Stimulated activated CD4-positive, alpha-beta T cell treated with anti-CD3 and anti-CD28 coated beads, Interleukin-12 subunit alpha, Interleukin-12 subunit beta, amount 100 ng/mL, for 4 hours (primary cell): Measurements from ENCODE around the gene MDFI.

Source experiments
- DNase-seq: peaks from one replicate; pipeline ENCODE4 v3.0.0-alpha.2; 2020

Gene MDFI

DNA sequence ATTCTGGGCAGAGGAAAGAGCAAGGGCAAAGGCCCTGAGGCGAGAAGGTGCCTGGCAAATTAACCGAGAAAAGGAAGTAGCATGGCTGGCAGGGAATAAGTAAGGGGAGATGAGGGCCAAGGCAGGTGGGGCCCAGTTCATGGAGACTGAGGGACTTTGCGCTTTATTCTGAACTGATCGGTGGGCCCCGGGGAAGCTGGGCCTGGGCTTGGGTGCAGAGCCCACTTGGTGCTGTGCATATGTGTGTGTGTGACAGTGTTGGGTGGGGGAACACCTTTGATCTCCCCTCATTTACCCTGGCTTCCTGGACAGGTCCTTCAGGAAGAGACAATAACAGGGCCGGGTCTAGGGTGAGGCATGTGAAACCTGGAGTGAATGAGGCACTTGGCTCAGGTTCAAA is 2.9 kb upstream of the MDFI start:
- DNase-seq = no peak

DNA sequence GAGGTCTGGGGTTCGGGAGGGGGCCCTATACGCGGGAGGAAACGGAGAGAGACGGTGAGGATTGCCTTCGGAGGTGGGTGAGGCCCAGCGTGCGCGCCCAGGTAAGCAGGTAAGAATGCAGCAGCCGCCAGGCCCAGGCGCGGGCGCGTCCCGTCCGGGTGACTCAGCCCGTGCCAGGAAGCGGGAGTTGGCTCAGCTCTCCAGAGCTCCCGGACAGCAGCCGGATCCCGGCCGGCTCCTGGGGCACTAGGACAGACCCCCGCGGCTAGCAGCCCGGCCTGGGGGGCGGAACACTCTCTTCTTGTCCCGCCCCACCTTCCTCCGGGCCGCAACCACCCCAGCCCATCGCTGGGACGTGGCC is 1.5 kb upstream of the MDFI start:
- no peak for DNase-seq

DNA sequence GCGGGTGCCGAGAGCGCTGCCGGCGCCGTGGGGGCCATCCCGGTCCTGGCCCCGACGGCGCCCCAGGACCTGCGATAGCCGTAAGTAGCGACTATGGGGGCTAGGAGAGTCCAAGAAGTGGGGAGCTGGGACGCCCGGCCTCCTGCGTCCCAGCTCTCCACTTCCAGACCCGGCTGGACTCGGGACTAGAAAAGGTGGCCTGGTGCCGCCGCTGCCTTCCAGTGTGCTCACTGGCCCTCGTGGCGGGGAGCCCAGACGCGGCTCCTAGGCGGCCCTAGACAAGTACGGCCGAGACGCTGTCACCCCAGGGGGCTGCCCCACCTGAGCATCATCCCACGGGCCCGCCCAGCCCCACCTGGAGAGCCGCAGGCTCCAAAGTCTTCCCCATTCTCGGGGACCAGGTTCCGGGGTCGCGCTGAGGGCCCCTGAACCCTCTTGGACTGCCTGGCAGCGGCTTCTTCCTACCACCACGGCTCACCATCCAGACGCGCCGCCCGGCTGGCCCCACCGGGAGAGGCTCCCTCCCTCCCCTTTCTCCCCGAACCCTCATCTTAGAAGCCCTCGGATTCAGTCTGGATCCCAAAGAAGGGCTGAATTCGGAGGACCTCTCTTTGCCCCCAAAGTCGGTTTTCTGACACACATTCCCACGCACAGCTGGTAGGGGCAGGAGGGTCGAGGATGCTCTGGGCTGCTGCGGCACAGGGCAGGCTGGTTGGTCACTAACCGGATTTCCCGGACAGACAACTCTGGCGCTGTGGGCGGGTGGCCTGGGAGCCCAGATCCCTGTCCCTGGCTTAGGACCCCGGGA is 870 bp upstream of the MDFI start:
- DNase-seq = no peak

DNA sequence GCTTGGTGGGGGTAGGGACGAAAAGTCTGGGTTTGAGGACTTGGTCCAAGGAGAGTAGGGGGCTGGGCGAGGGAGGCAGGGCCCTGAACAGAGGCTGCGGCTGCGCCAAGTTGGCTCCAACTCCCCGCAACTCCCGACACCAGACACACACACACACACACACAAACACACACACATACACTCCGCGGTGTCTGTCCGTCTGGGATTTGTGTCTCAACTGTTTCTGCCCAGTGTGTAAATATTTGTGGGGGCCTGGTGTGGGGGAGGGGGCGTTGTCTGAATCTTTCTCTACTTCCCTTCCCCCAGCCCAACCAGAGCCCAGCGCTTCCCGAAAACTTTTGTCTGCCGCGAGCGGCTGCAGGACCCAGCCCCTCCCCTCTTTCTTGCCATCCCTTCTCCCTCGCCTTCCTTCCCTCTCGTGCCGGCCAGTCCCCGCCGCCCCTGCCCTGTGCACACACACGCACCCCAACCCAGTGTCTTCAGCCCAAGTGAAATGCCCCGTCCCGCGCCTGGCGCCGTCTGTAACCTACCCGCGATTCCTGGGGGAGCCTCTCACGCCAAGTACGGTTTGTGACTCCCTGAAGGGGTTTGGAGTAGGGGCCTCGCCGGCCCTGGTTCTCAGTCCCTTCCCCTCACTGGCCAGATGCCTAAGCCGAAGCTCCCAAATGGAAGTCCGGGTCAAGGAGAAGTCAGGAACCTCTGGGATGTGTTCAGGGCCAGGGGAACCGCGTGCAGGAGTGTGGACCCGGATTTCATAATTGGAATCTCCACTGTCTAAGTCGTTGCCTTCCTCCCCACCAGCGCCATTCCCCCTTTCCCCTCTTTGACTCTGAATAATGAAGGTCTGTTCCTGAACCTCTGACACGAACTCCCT is 904 bp downstream of the MDFI start:
- no peak for DNase-seq

DNA sequence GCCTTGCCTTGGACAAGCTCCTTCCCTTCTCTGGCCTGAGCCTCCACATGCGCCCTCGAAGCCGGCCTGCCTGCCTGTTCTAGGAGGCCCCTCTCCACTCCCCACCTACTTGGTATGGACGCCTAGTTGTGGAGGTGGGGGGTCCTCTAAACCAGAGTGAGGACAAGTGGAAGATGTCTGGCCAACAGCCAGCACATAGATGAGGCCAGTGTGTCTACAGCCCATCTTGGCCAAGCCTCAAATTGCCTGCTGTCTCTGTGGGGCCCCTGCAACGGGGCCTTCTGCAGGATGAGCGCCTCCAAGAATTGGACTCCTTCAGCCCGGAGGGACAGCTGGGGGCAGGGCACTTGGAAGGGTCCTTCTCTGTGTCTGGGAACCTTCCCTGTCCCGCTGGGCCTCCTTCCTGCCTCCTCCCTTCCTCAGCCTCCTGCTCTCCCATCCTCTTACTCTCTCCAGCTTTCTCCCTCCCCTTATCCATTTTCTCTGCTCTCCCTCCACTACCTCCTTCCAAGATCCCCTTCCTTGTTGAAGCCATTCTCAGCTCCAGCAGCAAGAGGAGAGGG is 1.6 kb downstream of the MDFI start:
- no peak for DNase-seq

DNA sequence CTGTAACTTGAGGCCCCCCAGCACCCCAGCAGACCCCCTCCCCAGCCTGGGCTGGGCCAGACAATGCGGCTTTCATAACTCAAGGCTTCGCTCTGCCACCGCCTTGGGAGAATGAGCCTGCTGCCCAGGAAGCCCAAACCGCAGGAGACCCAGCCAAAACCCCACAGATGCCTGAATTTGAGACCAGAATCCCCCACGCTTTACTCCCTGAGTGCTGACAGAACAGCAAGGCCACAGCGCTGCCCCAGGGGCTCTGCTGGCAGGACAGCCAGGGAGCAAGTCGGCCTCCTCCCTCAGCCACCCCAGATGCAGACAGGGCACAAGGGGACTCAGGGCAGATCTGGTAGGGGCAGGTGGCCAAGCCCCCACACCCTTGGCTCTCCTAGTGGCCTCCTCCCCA is 2.2 kb downstream of the MDFI start:
- DNase-seq = no peak

DNA sequence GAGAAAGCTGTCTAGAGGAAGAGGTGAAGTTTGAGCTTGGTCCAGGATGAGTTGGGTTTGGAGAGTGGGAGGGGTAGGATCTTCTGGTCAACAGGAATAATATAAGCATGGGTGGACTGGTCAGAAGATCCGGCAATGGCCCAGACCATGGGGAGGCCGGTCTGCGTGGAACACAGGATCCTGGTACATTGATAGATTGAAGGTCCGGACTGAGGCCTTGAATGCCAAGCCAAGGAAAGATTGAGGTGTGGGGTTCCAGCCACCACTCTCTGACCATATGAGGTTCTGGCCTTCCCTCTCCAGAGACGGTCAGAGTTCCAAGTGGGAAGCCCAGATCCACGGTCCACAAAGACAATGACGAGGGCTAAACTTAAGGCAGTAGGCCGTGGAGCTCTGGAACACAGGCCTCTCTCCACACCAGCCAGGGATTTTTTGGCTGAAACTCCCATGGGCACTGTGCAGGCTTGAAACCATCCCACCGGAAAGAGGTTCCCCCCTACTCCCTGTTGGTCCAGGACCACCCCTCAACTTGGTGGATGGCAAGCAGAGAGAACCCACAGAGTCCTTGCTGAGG is 3.2 kb downstream of the MDFI start:
- no peak for DNase-seq

DNA sequence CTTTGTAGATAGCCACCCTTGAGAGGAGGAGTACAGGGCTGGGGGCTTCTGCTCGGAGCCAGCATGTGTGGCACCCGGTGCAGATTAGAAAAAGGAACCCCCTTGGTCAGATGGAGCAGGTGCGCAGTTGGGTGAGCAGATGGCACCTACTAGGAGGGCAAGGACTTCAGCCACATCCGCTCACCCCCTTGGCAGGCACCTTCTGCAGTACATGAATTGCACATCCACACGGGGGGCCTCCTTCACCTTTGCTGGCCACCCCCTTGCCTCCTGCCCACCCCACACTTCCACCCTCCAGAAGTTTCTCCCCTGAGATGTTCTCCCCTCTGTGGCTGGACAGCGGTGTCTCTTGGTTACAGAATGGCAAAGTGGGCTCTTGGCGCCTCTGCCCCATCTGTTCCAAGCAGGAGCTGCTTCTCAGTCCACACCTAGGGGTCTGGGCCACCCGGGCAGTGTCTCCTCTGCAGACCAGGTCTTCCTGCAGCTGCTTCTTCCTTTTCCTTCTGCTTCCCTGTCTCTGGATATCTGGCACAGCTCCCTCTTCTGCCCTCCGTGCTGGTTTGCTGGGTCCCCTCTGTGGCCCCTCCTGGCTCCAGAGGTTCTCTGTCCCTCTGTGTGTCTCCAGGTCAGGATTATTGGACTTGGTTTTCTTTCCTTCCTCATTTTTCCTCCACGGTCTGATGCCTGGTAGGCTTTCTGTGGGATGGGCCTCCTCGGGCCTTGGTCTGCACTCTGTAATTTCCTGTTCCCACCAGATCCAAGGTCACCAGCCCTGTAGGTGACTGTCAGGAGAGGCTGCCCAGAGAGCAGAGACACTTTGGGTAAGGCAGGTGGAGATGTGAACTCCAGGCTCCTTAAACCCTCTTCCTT is 4.1 kb downstream of the MDFI start:
- DNase-seq = no peak

DNA sequence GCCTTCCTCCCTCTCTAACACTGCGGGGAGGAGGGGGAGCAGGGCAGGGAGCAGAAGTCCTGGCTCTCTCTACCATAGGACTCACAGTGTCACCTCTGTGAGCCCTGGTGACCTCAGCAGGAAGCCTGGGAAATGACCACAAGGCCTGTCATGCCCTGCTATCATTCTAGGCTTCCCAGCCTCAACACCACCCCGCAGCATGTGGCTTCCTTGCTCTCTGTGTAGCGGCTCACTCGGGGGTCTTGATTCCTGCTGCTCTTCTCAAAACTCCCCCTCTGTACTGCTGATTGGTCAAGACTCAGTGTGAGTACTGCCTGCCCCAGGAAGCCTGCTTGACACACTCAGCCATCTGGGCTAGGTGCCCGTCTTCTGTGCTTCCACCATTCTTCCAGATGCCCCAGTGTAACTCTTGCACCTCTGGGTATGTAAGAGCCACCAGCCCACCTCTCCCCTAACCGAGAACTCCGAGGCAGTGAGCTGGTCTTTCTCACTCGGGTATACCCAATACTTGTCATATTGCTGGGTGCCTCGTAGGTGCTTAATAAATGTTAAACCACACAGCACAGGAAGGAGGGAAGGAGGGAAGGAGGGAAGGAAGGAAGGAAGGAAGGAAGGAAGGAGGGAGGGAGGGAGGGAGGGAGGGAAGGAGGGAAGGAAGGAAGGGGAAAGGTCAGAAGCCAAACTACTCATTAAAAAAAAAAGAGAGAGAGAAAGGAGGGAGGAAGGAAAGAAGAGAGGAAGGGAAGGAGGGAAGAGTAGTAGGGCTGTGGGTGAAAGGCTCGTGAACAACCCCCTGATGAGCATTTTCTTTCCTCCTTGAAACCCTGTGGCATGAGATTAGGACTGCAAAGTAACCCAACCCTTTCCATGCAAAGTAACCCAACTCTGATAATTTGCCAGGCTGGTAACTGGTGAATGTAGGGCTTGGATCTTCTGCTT is 5.0 kb downstream of the MDFI start:
- DNase-seq = no peak

DNA sequence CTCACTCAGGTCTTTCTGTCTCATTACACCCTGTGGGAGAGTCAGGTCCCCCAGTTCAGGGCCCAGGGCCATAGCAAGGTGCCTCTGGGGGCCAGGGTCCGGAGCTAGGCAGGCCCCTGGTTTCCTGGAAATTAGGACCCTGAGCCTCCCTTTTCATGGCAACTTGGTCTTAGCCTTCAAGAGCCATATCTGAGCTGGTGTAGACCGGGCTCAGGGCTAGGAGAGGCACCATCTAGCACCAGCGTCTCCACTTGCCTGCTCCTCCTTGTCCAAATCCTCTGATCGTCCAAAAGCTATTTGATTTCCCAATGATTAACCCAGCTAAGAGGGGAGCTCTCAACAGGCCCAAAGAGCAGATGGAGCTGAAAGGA is 5.6 kb downstream of the MDFI start:
- DNase-seq = no peak

DNA sequence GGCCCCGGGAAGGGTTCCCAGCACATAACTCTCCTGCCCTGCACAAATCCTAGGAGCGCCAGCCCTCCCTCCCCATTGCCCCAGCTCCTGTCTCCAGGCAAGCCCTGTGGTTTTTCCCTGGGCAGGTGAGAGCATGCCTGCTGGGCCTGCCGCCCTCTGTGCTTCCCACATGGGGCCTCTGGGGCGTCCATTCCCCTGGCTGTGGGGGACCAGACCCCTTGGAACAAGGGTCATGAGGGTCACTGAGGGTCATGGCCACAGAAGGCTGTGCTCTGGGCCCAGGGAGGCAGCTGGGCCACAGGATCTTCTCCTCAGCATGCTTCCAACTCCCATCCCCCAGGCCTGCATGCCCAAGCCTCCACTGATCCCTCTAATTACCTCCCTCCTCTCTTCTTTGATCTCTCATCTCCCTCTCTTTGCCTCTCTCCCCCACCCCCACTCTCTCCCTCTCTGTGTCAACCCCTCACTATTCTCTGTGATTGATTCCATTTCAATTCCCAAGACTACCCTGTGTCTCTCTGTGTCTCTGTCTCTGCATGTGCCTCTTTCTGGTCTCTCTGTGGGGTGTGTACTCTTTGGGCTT is 6.1 kb downstream of the MDFI start:
- DNase-seq = no peak

DNA sequence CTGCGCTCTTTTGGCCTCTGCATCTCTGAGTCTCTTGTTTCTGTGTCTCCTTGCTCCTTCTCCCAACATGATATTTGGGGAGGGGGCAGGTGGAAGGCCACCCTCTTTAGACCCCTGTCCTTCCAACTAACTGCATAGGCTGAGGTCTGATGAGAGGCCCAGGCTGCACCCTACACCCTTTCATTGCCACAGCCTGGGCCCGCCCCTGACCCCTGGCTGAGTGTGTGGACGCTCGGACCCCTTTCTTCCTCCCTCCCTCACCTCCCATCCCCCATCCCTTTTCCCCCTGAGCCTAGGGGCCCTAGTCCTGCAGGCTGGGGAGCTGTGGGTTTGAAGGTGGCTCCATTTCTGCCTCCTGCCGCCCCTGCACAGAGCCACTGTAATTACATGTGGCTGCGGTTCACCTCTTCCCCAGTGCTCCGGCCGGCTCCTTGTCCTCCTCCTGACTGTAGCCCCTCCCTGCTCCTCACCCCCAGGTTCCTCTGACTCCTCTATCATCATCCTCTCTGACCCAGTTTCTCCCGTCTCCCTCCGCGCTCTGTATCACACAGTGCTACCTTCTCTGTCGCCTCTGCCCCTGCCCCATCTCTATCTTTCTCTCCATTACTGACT is 6.8 kb downstream of the MDFI start:
- no peak for DNase-seq

DNA sequence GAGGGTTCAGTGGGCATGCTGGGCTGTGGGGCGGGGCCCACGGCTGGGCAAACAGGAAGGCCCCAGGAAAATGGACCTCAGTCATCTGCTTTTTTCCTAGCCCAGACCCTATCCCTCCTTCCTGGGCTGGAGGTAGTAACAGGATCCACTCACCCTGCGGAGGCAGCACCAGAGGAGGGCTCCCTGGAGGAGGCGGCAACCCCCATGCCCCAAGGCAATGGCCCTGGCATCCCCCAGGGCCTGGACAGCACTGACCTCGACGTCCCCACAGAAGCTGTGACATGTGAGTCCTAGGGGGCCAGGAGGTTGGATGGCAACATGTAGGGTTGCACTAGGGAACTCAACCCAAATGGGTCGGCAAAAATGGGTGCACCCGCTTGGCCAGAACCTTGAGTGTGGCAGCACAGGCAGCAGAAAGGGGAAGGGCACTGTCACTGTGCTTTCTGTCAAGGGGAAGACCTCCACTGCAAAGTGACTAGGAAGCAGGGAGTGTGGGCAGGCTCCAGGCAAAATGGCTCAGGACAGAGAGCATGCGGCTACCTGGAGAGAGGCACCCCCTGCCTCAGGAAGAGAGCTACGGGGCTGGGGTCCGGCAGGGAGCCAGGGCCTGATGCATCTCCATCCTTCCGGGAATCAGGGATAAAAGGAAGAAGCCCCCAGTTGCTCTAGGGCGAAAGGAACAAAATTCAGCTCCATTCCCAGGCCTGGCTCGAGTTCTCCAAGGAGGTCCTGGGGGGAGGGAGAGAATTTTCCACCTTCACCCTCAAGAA is 7.9 kb downstream of the MDFI start:
- no peak for DNase-seq

DNA sequence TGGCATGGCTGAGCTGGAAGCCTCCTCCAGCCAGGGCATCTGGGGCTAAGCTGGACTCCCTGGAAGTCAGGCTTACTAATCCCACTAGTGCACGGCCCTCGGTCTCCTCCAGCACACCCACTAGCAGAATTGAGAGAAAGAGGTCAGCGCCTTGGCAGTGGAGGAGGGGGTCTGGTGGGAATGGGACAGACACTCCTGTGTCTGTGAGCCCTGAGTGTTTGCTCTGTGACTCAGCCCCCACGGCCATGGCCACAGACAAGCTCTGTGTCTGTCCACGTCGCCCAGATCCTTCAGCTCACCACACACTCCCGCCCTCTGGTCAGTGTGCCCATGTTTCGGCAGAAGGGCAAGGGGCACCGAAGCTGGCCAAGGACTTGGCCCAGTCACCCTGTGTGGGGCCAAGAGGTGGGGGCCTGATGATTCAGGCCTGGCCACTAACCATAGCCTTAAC is 8.8 kb downstream of the MDFI start:
- DNase-seq = no peak

DNA sequence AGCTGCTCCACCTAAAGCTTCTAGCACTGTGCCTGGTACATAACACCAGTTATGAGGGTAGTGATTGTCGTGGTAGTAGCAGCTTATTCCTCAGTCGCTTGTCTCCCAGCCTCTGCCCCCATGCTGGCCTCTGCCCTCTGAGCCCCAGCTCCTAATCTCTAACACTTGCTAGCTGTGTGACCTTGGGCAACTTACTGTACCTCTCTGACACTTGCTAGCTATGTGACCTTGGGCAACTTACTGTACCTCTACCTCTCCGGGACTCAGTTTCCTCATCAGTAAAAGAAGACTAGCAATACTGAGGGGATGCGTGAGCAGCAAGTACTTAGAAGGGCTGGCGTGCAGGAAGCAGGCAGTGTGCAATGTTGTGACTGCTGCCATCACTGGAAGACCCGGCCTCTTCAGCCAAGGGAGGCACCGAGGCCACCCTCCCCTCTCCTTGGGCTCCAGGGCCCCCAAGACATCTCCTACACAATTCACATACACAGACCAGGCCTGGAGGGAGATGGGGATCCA is 9.9 kb downstream of the MDFI start:
- DNase-seq = no peak

DNA sequence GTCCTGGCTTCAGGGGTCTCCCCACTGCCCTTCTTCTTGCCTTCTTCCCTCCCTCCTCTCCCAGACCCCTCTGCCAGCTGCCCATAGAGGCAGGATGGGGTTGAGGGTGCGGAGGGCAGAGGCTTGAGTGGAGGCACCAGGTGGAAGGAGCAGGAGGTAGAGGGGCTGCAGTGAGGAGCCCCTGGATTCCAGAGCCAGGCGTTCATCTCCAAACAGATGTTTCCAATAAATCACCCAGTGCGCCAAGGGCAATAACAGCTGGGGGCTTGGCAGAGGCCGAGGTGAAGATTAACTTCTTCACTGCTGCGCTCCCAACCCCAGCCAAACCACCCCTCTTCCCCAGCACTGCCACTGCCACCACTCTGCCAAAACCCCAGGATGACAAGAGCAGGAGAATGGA is 10.7 kb downstream of the MDFI start:
- no peak for DNase-seq

DNA sequence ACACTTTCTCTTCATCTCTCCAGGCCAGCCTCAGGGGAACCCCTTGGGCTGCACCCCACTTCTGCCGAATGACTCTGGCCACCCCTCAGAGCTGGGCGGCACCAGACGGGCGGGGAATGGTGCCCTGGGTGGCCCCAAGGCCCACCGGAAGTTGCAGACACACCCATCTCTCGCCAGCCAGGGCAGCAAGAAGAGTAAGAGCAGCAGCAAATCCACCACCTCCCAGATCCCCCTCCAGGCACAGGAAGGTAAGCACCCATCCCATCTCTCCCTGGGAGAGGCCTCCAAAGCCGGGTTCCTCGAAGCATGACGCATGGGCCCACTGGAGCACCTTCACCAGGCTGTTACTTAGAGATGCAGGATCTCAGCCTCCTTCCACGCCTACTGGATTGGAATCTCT is 11.3 kb downstream of the MDFI start:
- no peak for DNase-seq

DNA sequence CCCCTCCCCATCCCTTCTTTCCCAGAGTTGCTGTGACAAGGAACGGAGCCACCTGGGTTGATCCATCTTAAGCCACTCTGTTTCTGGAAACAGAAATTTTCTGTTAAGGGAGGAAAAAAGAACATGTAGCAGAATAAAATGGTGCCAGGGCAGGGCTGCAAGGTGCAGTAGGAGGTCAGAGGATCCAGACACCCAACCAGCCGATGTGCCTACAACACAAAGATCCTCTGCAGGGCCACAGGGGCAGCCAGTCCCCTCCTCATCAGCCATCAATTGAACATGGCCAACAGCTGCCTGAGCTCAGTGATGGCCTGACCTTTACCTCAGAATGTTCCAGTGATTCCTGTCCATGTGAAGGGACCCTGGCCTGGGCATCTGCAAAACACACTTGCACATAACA is 11.9 kb downstream of the MDFI start:
- no peak for DNase-seq

DNA sequence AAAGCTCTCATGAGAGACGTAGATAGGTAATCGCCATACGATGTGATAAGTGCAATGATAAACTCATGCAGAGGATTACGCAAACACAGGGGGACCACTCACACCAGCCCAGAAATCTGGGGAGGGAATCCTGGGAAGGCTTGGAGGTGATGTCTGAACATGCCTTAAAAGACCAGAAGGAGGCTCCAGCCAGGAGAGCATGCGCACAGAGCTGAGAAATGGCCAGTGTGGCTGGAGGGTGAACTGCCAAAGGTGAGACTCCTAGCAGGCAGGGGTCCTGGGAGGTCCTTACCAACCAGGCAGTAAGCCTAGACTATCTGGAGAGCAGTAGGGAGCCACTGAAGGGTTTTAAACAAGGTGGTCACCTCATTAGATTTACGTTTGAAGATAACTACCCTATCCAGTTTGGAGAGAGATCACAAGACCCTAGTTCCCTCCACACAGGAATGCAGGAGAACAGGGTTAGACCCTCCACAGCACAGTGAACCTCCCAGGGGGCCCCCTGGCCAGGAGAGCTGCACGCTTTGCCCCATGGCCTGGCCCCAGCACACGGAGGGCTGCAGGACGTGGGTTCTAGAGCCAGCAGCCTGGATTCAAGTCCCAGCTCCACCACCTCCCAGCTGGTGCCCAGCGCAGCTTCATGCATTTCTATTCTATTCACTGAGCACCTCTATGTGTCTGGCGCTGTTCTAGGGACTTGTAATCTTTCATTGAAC is 13.1 kb downstream of the MDFI start:
- DNase-seq = no peak
